ENCODE data around the gene SH2B3. TPM values are rescaled to one million over a fixed set of nuclear protein-coding genes. Genes with fewer than 3 reads are reported as not detected.

The SH2B3 gene
- total and polyA plus RNA-seq, 11 donors = 11.3 to 76.7 (median 40.2) TPM

DNA sequence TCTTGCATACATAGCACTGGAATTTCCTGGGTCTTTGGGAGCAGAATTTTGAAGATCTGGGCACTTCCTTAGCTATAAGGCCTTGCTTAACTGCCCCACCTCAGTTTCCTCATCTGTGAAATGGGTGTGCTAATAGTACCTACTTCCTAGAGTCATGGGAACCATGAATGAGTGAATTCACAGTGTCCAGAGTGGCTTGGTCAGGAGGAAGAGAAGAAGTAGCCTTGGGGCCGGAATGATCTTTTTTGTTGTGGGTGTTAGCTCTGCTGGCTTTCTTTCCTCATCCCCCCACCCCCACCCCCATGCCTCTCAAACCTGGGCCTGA is 2.4 kb downstream of the SH2B3 start:
- no peak for ATAC-seq
- Histone ChIP-seq H3K27me3 (no peaks in the 10 kb centered on the region), H3K4me3 (peak overlapping the region in 9 of 12 donors; percentile 62 to 98 (median 94)), H3K9me3 (no peaks in the 10 kb centered on the region), H3K27ac (peak overlapping the region in 11 of 12 donors; percentile 86 to 99 (median 97)), H3K4me1 (peaks cover 46 to 92% (median 84%) of the 10 kb centered on the region in 12 donors), H3K36me3 (peaks cover 0 to 5% (median 0%) of the 10 kb centered on the region in 9 donors)
- WGBS, 4 donors = 50 to 72% (median 55%) methylated on average over 1 of the region's 1 CpG
- intact Hi-C loops (cut with DNase I) = loop anchor here in 2 of 10 donors (5.0 kb wide), 1 partner anchor 39 kb away; no protein-coding TSS in a partner anchor
- no peak for DNase-seq
- no peak for TF ChIP-seq POLR2A (IDR thresholded peaks at IDR 0.05)
- TF ChIP-seq, protein P1, sequence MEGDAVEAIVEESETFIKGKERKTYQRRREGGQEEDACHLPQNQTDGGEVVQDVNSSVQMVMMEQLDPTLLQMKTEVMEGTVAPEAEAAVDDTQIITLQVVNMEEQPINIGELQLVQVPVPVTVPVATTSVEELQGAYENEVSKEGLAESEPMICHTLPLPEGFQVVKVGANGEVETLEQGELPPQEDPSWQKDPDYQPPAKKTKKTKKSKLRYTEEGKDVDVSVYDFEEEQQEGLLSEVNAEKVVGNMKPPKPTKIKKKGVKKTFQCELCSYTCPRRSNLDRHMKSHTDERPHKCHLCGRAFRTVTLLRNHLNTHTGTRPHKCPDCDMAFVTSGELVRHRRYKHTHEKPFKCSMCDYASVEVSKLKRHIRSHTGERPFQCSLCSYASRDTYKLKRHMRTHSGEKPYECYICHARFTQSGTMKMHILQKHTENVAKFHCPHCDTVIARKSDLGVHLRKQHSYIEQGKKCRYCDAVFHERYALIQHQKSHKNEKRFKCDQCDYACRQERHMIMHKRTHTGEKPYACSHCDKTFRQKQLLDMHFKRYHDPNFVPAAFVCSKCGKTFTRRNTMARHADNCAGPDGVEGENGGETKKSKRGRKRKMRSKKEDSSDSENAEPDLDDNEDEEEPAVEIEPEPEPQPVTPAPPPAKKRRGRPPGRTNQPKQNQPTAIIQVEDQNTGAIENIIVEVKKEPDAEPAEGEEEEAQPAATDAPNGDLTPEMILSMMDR (IDR thresholded peaks at IDR 0.05) = no peak

DNA sequence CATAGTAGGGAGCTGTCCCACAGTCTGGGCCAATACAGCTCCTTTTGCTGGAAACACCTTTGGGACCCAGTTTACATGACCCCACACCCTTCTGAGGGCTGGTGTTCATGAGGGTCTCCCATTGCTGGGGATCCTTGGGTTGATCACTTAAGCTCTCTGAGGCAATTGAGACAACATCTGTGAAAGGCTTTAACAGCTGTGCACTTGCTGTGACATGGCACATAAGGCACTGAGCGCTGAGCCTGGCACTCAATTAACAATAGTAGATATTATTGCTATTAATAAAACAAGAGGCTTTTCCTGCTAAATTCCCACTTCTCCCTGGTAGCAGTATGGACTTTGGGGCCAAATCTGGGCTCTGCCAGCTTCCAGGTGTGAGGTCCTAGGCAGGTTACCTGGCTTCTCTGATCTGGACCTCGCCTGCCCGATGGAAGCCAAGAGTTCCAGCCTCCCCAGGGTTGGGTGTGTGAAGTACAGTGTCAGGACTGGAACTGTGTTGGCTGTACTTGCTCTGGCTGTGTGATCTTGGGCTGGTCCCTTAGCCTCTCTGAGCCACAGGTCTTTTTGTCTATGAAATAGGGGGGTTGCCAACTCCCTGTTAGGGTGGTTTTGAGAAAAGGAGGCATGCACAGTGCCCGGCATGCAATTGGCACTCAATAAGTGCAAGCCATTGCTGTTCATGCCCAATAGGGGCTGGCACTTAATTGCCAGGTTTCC is 3.1 kb downstream of the SH2B3 start:
- intact Hi-C loops (cut with DNase I) = loop anchor here in 2 of 10 donors (5.0 kb wide), 1 partner anchor 38 kb away; no protein-coding TSS in a partner anchor
- no peak for ATAC-seq

DNA sequence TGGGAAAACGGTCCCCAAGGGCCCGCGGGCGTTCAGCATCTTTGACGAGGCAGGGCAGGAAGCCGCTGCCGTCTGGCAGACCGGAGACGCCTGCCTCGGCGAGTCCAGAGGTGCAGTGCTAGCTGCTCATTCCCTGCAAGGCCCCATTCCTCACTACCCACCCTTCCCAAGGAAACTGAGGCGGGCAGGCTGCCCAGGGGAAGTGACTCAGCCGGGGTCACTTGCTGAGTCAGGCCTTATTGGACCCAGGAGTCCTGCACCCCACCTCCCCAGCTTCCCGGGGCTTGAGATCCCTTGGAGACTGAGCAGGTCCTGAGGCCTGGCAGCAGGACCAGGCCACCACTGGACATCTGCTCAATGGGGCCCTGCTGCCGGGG is 3.7 kb downstream of the SH2B3 start:
- peak overlapping the region in 9 of 12 donors; percentile 28 to 98 (median 94) for H3K4me3 ChIP-seq
- no peaks in the 10 kb centered on the region for H3K9me3 ChIP-seq
- WGBS, 4 donors = 22 to 44% (median 32%) methylated on average over 13 to 15 of the region's 15 CpGs
- TF ChIP-seq, protein P1 (IDR thresholded peaks at IDR 0.05) = no peak
- TF ChIP-seq POLR2A (IDR thresholded peaks at IDR 0.05) = no peak
- intact Hi-C loops (cut with DNase I) = loop anchor here in 2 of 10 donors (5.0 kb wide), 1 partner anchor 38 kb away; no protein-coding TSS in a partner anchor
- peak; percentile 69 to 75 (median 71) for DNase-seq
- peaks cover 54 to 92% (median 85%) of the 10 kb centered on the region in 12 donors for H3K4me1 ChIP-seq
- no peaks in the 10 kb centered on the region for H3K27me3 ChIP-seq
- peak overlapping the region; percentile 85 to 99 (median 97) for H3K27ac ChIP-seq
- peaks cover 0 to 5% (median 0%) of the 10 kb centered on the region in 9 donors for H3K36me3 ChIP-seq
- ATAC-seq = peak in 1 of 4 donors; percentile 7

More for the DNA sequence above, 3.1 kb downstream of the SH2B3 start:
- H3K9me3 ChIP-seq = no peaks in the 10 kb centered on the region
- 40 to 61% (median 58%) methylated on average over 3 to 4 of the region's 4 CpGs for WGBS, 4 donors
- peak overlapping the region in 9 of 12 donors; percentile 28 to 98 (median 94) for H3K4me3 ChIP-seq
- TF ChIP-seq, protein P1 (IDR thresholded peaks at IDR 0.05) = no peak
- no peak for TF ChIP-seq POLR2A (IDR thresholded peaks at IDR 0.05)
- peaks cover 50 to 92% (median 84%) of the 10 kb centered on the region in 12 donors for H3K4me1 ChIP-seq
- DNase-seq = no peak
- H3K27ac ChIP-seq = peak overlapping the region; percentile 85 to 99 (median 97)
- H3K36me3 ChIP-seq = peaks cover 0 to 5% (median 0%) of the 10 kb centered on the region in 9 donors
- H3K27me3 ChIP-seq = no peaks in the 10 kb centered on the region

DNA sequence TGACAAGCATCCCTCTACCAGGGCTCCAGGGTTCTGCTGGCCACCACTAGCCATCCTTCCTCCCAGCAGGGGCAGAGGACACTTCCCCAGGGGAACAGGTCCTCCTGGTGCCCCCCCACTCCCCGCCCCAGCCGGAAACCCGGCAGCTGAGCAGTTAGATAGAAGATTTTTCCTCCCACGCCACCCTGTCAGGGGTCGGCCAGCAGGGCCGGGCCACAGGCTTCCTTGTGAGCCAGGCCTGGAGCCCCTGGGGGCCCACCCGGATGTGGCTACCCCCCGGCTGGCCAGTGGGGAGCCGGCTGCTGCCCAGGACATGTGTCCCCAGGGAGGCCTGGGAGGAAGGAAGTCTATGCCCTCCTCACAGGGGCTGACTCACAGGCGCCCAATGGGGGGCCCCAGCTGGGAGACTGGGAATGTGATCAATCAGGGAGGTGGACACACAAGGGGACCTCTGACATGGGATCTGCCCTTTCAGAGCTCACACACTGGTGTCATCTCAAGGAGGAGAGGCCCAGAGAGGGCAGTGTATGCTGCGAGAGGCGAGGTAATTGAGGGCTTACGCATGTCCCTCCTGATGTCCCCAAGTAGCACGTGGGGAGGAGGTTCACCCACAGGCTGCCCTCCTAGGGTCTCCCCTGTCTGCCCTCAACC is 4.2 kb downstream of the SH2B3 start:
- H3K27ac ChIP-seq = peak overlapping the region; percentile 85 to 99 (median 97)
- no peaks in the 10 kb centered on the region for H3K9me3 ChIP-seq
- intact Hi-C loops (cut with DNase I) = loop anchor here in 4 of 10 donors (1.0 to 5.0 kb wide), 3 partner anchors 15 to 37 kb away; no protein-coding TSS in a partner anchor
- TF ChIP-seq, protein P1 (IDR thresholded peaks at IDR 0.05) = peak in 1 of 12 donors; percentile 2
- TF ChIP-seq POLR2A (IDR thresholded peaks at IDR 0.05) = no peak
- H3K27me3 ChIP-seq = no peaks in the 10 kb centered on the region
- ATAC-seq = peak; percentile 1 to 40 (median 7)
- DNase-seq = peak; percentile 84 to 90 (median 86)
- WGBS, 4 donors = 17 to 49% (median 29%) methylated on average over 5 to 14 of the region's 14 CpGs
- peaks cover 52 to 92% (median 84%) of the 10 kb centered on the region in 12 donors for H3K4me1 ChIP-seq
- peak overlapping the region in 9 of 12 donors; percentile 28 to 98 (median 94) for H3K4me3 ChIP-seq
- peaks cover 0 to 6% (median 0%) of the 10 kb centered on the region in 9 donors for H3K36me3 ChIP-seq

Measured in heart left ventricle (tissue), 16 donors.